Measurements from ENCODE around the gene FBXO15.

DNA sequence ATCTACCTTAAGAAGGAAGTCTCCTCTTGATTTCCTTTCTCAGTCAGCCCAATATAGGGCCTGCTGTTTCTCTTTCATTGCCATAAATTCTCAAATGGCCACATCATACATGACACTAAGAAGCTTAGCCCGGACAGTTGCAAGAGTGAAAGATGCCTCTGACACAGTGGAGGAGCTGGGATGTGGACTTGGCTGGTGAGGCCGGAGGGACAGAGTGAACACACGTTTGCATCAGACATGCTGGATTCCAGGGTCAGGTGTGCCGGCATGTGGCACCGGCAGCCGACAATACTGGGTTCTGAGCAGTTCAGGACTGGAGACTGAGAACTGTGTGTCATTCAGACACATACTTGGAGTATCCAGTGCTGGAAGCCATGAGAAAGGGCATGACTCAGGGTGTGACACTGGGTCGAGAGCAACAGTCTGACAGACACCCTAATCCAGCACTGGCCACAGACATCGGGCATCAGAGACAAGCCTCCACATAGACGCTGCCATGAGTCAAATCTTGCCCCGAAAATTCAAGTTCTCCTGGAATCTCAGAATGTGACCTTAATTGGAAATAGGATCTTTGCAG, 32.1 kb upstream of the FBXO15 start:
- TF ChIP-seq POLR2A (IDR thresholded peaks at IDR 0.05), result no peak
- TF ChIP-seq, protein P1, sequence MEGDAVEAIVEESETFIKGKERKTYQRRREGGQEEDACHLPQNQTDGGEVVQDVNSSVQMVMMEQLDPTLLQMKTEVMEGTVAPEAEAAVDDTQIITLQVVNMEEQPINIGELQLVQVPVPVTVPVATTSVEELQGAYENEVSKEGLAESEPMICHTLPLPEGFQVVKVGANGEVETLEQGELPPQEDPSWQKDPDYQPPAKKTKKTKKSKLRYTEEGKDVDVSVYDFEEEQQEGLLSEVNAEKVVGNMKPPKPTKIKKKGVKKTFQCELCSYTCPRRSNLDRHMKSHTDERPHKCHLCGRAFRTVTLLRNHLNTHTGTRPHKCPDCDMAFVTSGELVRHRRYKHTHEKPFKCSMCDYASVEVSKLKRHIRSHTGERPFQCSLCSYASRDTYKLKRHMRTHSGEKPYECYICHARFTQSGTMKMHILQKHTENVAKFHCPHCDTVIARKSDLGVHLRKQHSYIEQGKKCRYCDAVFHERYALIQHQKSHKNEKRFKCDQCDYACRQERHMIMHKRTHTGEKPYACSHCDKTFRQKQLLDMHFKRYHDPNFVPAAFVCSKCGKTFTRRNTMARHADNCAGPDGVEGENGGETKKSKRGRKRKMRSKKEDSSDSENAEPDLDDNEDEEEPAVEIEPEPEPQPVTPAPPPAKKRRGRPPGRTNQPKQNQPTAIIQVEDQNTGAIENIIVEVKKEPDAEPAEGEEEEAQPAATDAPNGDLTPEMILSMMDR (IDR thresholded peaks at IDR 0.05 in 4 of 5, conservative IDR thresholded peaks at IDR 0.05 in 1 of 5), result no peak
